Breast epithelium (tissue), 3 donors: ENCODE measurements around the gene CYCS.

ENCODE experiments used
- POLR2A ChIP-seq: fragments of 450-650 bp; IDR thresholded peaks from one replicate; pipeline ENCODE4 v1.6.1; 2016; ENCODE audit warnings: antibody characterized with exemption, mild to moderate bottlenecking, moderate library complexity
- POLR2AphosphoS5 ChIP-seq, 3 donors: sonication (generic); formaldehyde crosslinking; IDR thresholded peaks; one replicate each; pipeline ENCODE4 v1.6.1; 2017; ENCODE audit warnings: antibody characterized with exemption in 3 of 3
- TF ChIP-seq, protein P1 (sequence below), 3 donors: fragments of 450-650 bp; IDR thresholded peaks; one replicate each; pipeline ENCODE4 v1.5.1; 2016 to 2017; ENCODE audit warnings: antibody characterized with exemption in 3 of 3, mild to moderate bottlenecking in 3 of 3, moderate library complexity in 3 of 3

DNA sequence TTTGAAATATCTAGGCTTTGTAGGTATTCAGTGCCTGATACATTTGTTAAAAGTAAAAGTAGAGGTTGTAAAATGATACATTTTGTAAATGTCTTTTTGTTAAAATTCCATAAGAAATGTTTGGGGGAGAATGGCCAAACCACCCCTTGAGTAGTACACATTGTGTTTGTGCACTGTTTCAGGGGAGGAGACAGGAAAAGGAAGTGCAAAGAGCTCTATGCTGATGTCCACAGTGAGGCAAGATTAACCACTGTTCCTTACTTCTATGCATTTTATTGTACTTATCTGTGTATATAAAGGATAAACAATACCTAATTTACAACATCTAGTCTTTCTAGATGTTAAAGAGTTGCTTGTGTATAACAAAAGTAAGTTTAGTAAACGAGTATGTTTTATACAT lies 7.4 kb upstream of the CYCS start:
- no peak for TF ChIP-seq POLR2AphosphoS5 (IDR thresholded peaks at IDR 0.05)
- TF ChIP-seq, protein P1, sequence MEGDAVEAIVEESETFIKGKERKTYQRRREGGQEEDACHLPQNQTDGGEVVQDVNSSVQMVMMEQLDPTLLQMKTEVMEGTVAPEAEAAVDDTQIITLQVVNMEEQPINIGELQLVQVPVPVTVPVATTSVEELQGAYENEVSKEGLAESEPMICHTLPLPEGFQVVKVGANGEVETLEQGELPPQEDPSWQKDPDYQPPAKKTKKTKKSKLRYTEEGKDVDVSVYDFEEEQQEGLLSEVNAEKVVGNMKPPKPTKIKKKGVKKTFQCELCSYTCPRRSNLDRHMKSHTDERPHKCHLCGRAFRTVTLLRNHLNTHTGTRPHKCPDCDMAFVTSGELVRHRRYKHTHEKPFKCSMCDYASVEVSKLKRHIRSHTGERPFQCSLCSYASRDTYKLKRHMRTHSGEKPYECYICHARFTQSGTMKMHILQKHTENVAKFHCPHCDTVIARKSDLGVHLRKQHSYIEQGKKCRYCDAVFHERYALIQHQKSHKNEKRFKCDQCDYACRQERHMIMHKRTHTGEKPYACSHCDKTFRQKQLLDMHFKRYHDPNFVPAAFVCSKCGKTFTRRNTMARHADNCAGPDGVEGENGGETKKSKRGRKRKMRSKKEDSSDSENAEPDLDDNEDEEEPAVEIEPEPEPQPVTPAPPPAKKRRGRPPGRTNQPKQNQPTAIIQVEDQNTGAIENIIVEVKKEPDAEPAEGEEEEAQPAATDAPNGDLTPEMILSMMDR (IDR thresholded peaks at IDR 0.05), result no peak
- TF ChIP-seq POLR2A, result no peak
